ENCODE data around the gene LCLAT1. TPM values are rescaled to one million over a fixed set of nuclear protein-coding genes. Genes with fewer than 3 reads are reported as not detected.

Gene LCLAT1
- total RNA-seq, 2 donors from 2014 or later = 14.8 to 43.9 TPM

DNA sequence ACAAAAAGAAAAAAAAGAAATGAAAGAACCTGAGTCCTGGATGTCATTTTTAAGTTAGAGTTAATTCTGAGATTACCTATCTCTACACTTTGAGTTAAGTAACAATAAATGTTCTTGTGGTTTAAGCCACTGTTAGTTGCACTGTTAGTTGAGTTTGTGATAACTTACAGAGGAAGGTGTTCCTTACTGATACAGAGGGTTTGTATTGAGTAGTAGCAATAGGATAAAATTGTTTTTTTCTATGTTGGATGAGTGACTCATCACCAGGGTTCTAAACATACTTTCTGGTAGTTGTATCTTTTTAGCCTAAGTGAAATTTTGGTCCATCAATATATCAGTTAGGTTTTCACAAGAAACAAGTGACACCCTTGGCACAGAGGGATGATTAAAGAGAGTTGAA, 4.0 kb upstream of the LCLAT1 start:
- Histone ChIP-seq H3K4me1 (ENCODE audit: control insufficient read depth in 1 of 2, low read depth in 2 of 2) (peaks cover 6 to 22% of the 10 kb centered on the region in 2 donors), H3K27ac (no peak overlapping the region), H3K9me3 (no peaks in the 10 kb centered on the region), H3K4me3 (no peak overlapping the region), H3K27me3 (replicated peaks; ENCODE audit: insufficient read depth) (no peaks in the 10 kb centered on the region), H3K36me3 (no peaks in the 10 kb centered on the region)
- ATAC-seq (ENCODE audit: insufficient number of reproducible peaks, low FRiP score, low read depth) (no peak), DNase-seq (ENCODE audit: low spot score) (no peak)
- TF ChIP-seq CTCF (IDR thresholded peaks at IDR 0.05) = no peak

GRCh38 chr2:30444273-30444672, 2.8 kb upstream of the LCLAT1 start:
- no peaks in the 10 kb centered on the region for H3K36me3 ChIP-seq
- no peak for ATAC-seq (ENCODE audit: insufficient number of reproducible peaks, low FRiP score, low read depth)
- no peak overlapping the region for H3K27ac ChIP-seq
- no peak overlapping the region for H3K4me3 ChIP-seq
- TF ChIP-seq CTCF (IDR thresholded peaks at IDR 0.05) = no peak
- peaks cover 4 to 23% of the 10 kb centered on the region in 2 donors for H3K4me1 ChIP-seq (ENCODE audit: control insufficient read depth in 1 of 2, low read depth in 2 of 2)
- H3K27me3 ChIP-seq (replicated peaks; ENCODE audit: insufficient read depth) = no peaks in the 10 kb centered on the region
- no peaks in the 10 kb centered on the region for H3K9me3 ChIP-seq
- DNase-seq (ENCODE audit: low spot score) = no peak

DNA sequence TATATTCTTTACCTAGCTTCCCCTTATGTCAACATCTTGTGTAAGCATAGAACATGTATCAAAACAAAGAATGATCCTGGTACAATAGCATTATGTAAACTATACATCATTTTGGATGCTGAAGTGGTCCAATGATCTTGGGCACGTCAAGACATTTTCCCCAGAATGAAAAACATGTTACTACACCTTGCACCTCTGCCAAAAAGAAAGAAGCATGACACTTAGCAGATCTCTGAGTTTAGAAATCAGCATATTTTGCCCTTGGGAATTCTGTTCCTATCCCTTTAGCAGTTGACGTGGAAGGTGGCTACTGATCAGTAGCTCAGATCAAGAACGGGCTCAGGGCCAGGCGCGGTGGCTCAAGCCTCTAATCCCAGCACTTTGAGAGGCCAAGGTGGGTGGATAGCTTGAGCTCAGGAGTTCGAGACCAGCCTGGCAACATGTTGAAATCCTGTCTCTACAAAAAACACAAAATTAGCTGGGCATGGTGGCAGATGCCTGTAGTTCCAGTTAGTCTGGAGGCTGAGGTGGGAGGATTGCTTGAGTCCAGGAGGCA, 1.7 kb upstream of the LCLAT1 start:
- H3K9me3 ChIP-seq = no peaks in the 10 kb centered on the region
- DNase-seq (ENCODE audit: low spot score) (no peak), ATAC-seq (ENCODE audit: insufficient number of reproducible peaks, low FRiP score, low read depth) (no peak)
- no peaks in the 10 kb centered on the region for H3K36me3 ChIP-seq
- no peak overlapping the region for H3K27ac ChIP-seq
- H3K4me3 ChIP-seq = no peak overlapping the region
- peaks cover 4 to 23% of the 10 kb centered on the region in 2 donors for H3K4me1 ChIP-seq (ENCODE audit: control insufficient read depth in 1 of 2, low read depth in 2 of 2)
- no peak for TF ChIP-seq CTCF (IDR thresholded peaks at IDR 0.05)
- H3K27me3 ChIP-seq (replicated peaks; ENCODE audit: insufficient read depth) = no peaks in the 10 kb centered on the region

DNA sequence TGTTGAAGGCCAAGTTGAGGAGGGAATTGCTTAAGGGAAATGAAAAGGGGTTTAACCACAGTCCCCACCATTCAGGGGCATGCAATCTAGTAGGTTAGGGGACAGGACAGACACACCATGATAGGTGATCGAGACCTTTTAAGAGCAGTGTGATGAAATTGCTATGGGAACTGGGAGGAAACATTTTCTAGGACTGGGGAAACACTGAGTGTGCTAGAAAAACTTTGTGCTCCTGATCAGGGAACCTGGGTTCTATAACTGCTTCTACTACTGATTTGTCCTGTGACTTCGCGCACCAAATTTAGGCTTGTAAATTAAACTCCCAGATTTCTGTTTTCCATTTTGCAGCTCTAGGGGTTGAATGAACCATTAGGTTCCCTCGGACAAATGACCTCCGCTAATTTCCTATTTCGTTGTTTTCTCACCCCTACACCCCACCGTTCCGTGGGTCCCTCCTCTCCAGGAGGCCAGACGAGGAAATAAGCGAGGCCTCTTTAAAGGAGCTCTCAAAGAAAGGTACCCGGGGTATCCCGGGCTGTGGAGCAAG, 371 bp upstream of the LCLAT1 start:
- no peak for TF ChIP-seq CTCF (IDR thresholded peaks at IDR 0.05)

GRCh38 chr2:30448308-30448707, 1.3 kb downstream of the LCLAT1 start:
- Histone ChIP-seq H3K36me3 (no peaks in the 10 kb centered on the region), H3K4me1 (ENCODE audit: control insufficient read depth in 1 of 2, low read depth in 2 of 2) (peaks cover 4 to 23% of the 10 kb centered on the region in 2 donors), H3K27ac (no peak overlapping the region), H3K9me3 (no peaks in the 10 kb centered on the region), H3K27me3 (replicated peaks; ENCODE audit: insufficient read depth) (no peaks in the 10 kb centered on the region), H3K4me3 (peak overlapping the region; percentile 98)
- no peak for TF ChIP-seq CTCF (IDR thresholded peaks at IDR 0.05)
- no peak for ATAC-seq (ENCODE audit: insufficient number of reproducible peaks, low FRiP score, low read depth)
- DNase-seq (ENCODE audit: low spot score) = no peak

More for the DNA sequence above, 371 bp upstream of the LCLAT1 start:
- H3K27me3 ChIP-seq (replicated peaks; ENCODE audit: insufficient read depth) = no peaks in the 10 kb centered on the region
- peaks cover 4 to 23% of the 10 kb centered on the region in 2 donors for H3K4me1 ChIP-seq (ENCODE audit: control insufficient read depth in 1 of 2, low read depth in 2 of 2)
- no peaks in the 10 kb centered on the region for H3K9me3 ChIP-seq
- peak overlapping the region; percentile 98 for H3K4me3 ChIP-seq
- ATAC-seq (ENCODE audit: insufficient number of reproducible peaks, low FRiP score, low read depth) = peak; percentile 57
- peak overlapping the region; percentile 57 to 72 for H3K27ac ChIP-seq
- no peak for DNase-seq (ENCODE audit: low spot score)
- no peaks in the 10 kb centered on the region for H3K36me3 ChIP-seq
